Karpas-422 (cell line): ENCODE measurements around the gene OCA2. TPM values are rescaled to one million over a fixed set of nuclear protein-coding genes. Genes with fewer than 3 reads are reported as not detected.

Experiments used
- DNase-seq: peaks from one replicate; pipeline ENCODE4 v3.0.0-alpha.2; 2015
- H2AFZ ChIP-seq: fragments of 200-600 bp; sonication (generic); 2 replicates; pipeline ENCODE4 v1.6.1; 2014; ENCODE audit warnings: antibody characterized with exemption, low read length, mixed read lengths
- H3K27ac ChIP-seq: fragments of 200-600 bp; sonication (generic); 2 replicates; pipeline ENCODE4 v1.5.1; 2014; ENCODE audit warnings: mild to moderate bottlenecking, low read length, moderate library complexity
- H3K27me3 ChIP-seq: fragments of 200-600 bp; sonication (generic); 2 replicates; pipeline ENCODE4 v1.6.1; 2014; ENCODE audit warnings: low read length, mixed read lengths
- H3K36me3 ChIP-seq: fragments of 200-600 bp; sonication (generic); 2 replicates; pipeline ENCODE4 v1.6.1; 2014; ENCODE audit warnings: low read length, mixed read lengths; ENCODE audit not compliant: insufficient read depth
- H3K4me1 ChIP-seq: fragments of 200-600 bp; sonication (generic); 2 replicates; pipeline ENCODE4 v1.6.1; 2014; ENCODE audit warnings: mild to moderate bottlenecking, low read length, mixed read lengths
- H3K4me2 ChIP-seq: fragments of 200-600 bp; sonication (generic); 2 replicates; pipeline ENCODE4 v1.6.1; 2014; ENCODE audit warnings: low read length, low read depth, mild to moderate bottlenecking; ENCODE audit not compliant: poor library complexity, severe bottlenecking
- H3K4me3 ChIP-seq: fragments of 200-600 bp; sonication (generic); 2 replicates; pipeline ENCODE4 v1.5.1; 2014; ENCODE audit warnings: mild to moderate bottlenecking, antibody characterized with exemption, low read length, mixed read lengths
- H3K79me2 ChIP-seq: fragments of 200-600 bp; sonication (generic); 2 replicates; pipeline ENCODE4 v1.6.1; 2014; ENCODE audit warnings: mild to moderate bottlenecking, low read length, mixed read lengths
- H3K9ac ChIP-seq: fragments of 200-600 bp; sonication (generic); 2 replicates; pipeline ENCODE4 v1.6.0; 2014; ENCODE audit warnings: low read length
- H3K9me2 ChIP-seq: fragments of 200-600 bp; sonication (generic), shearing (Covaris generic); replicated peaks from 2 replicates; pipeline ENCODE4 v1.6.0; 2014; ENCODE audit warnings: mild to moderate bottlenecking, low read length, moderate library complexity; ENCODE audit not compliant: insufficient read depth
- H3K9me3 ChIP-seq: fragments of 300-700, 200-600 bp; sonication (generic); 2 replicates; pipeline ENCODE4 v1.6.1; 2014; ENCODE audit warnings: low read length, mixed read lengths
- H4K20me1 ChIP-seq: fragments of 200-600 bp; sonication (generic); 2 replicates; pipeline ENCODE4 v1.6.1; 2014; ENCODE audit warnings: mild to moderate bottlenecking, antibody characterized with exemption, low read length, low read depth; ENCODE audit not compliant: insufficient read depth
- total RNA-seq: library from RNA; depleted of rRNA; stranded (reverse); fragments of >200 nt; shearing (Covaris generic); gene quantifications from 2 replicates; pipeline ENCODE4 v1.2.3, GENCODE V29; 2014; ENCODE audit warnings: low replicate concordance

The OCA2 gene
- total RNA-seq, 1 experiment from 2014 or later, result not detected

- H3K9ac ChIP-seq, result no peak overlapping the region
- no peak for DNase-seq
- no peaks in the 10 kb centered on the region for H3K4me1 ChIP-seq
- H3K27ac ChIP-seq, result no peak overlapping the region
- H4K20me1 ChIP-seq, result no peaks in the 10 kb centered on the region
- no peaks in the 10 kb centered on the region for H3K79me2 ChIP-seq
- H3K4me2 ChIP-seq, result no peak overlapping the region
- no peak overlapping the region for H3K4me3 ChIP-seq
- H3K36me3 ChIP-seq, result no peaks in the 10 kb centered on the region
- H3K27me3 ChIP-seq, result no peaks in the 10 kb centered on the region
- no peaks in the 10 kb centered on the region for H3K9me2 ChIP-seq
- H3K9me3 ChIP-seq, result no peaks in the 10 kb centered on the region
- no peak overlapping the region for H2AFZ ChIP-seq
These were observed 115.6 kb downstream of the OCA2 start for GRCh38 chr15:27983496-27983895.

GRCh38 chr15:27977696-27978095 lies 121.4 kb downstream of the OCA2 start:
- no peaks in the 10 kb centered on the region for H3K9me2 ChIP-seq
- no peak for DNase-seq
- no peak overlapping the region for H2AFZ ChIP-seq
- H3K4me1 ChIP-seq, result no peaks in the 10 kb centered on the region
- H3K27ac ChIP-seq, result no peak overlapping the region
- H3K4me3 ChIP-seq, result no peak overlapping the region
- no peaks in the 10 kb centered on the region for H3K79me2 ChIP-seq
- H4K20me1 ChIP-seq, result no peaks in the 10 kb centered on the region
- H3K9ac ChIP-seq, result no peak overlapping the region
- peaks cover 3% of the 10 kb centered on the region; the same call in 1 of the 2 replicates for H3K9me3 ChIP-seq
- H3K36me3 ChIP-seq, result no peaks in the 10 kb centered on the region
- H3K4me2 ChIP-seq, result no peak overlapping the region
- no peaks in the 10 kb centered on the region for H3K27me3 ChIP-seq

- Histone ChIP-seq H3K4me3 (no peak overlapping the region), H3K36me3 (no peaks in the 10 kb centered on the region), H3K4me2 (no peak overlapping the region), H3K27me3 (no peaks in the 10 kb centered on the region), H4K20me1 (no peaks in the 10 kb centered on the region), H3K27ac (no peak overlapping the region), H3K9me2 (no peaks in the 10 kb centered on the region), H3K79me2 (no peaks in the 10 kb centered on the region), H3K9me3 (peaks cover 8% of the 10 kb centered on the region), H2AFZ (no peak overlapping the region), H3K4me1 (no peaks in the 10 kb centered on the region), H3K9ac (no peak overlapping the region)
- DNase-seq, result no peak
These were observed 125.2 kb downstream of the OCA2 start for GRCh38 chr15:27973886-27974285.

GRCh38 chr15:27970661-27971392 lies 128.3 kb downstream of the OCA2 start:
- H2AFZ ChIP-seq, result no peak overlapping the region

GRCh38 chr15:27967541-27967940 lies 131.6 kb downstream of the OCA2 start:
- Histone ChIP-seq H4K20me1 (no peaks in the 10 kb centered on the region), H3K9me2 (no peaks in the 10 kb centered on the region), H3K79me2 (no peaks in the 10 kb centered on the region), H3K36me3 (no peaks in the 10 kb centered on the region), H3K4me2 (no peak overlapping the region), H3K27me3 (no peaks in the 10 kb centered on the region), H3K27ac (no peak overlapping the region), H3K4me1 (no peaks in the 10 kb centered on the region), H3K9me3 (peaks cover 9% of the 10 kb centered on the region), H3K9ac (no peak overlapping the region), H2AFZ (no peak overlapping the region), H3K4me3 (no peak overlapping the region)
- no peak for DNase-seq

More at GRCh38 chr15:27970661-27971392, 128.3 kb downstream of the OCA2 start:
- H3K36me3 ChIP-seq, result no peaks in the 10 kb centered on the region
- H3K27me3 ChIP-seq, result no peaks in the 10 kb centered on the region
- H4K20me1 ChIP-seq, result no peaks in the 10 kb centered on the region
- H3K4me1 ChIP-seq, result no peaks in the 10 kb centered on the region
- no peaks in the 10 kb centered on the region for H3K9me2 ChIP-seq
- no peak overlapping the region for H3K4me3 ChIP-seq
- no peak overlapping the region for H3K9ac ChIP-seq
- no peak for DNase-seq
- peaks cover 8% of the 10 kb centered on the region for H3K9me3 ChIP-seq
- no peak overlapping the region for H3K4me2 ChIP-seq
- H3K27ac ChIP-seq, result no peak overlapping the region
- no peaks in the 10 kb centered on the region for H3K79me2 ChIP-seq

- no peaks in the 10 kb centered on the region for H3K4me1 ChIP-seq
- DNase-seq, result no peak
- H3K79me2 ChIP-seq, result no peaks in the 10 kb centered on the region
- H3K9me2 ChIP-seq, result no peaks in the 10 kb centered on the region
- no peak overlapping the region for H2AFZ ChIP-seq
- H3K27me3 ChIP-seq, result no peaks in the 10 kb centered on the region
- H3K27ac ChIP-seq, result no peak overlapping the region
- H3K4me3 ChIP-seq, result no peak overlapping the region
- H4K20me1 ChIP-seq, result no peaks in the 10 kb centered on the region
- no peak overlapping the region for H3K4me2 ChIP-seq
- H3K9ac ChIP-seq, result no peak overlapping the region
- H3K36me3 ChIP-seq, result no peaks in the 10 kb centered on the region
- peaks cover 8% of the 10 kb centered on the region for H3K9me3 ChIP-seq
These were observed 133.6 kb downstream of the OCA2 start for GRCh38 chr15:27965546-27965945.

GRCh38 chr15:27961801-27962200 lies 137.3 kb downstream of the OCA2 start:
- no peak for DNase-seq
- Histone ChIP-seq H4K20me1 (no peaks in the 10 kb centered on the region), H3K36me3 (no peaks in the 10 kb centered on the region), H3K9me3 (peaks cover 8% of the 10 kb centered on the region), H3K27ac (no peak overlapping the region), H2AFZ (no peak overlapping the region), H3K27me3 (no peaks in the 10 kb centered on the region), H3K9ac (no peak overlapping the region), H3K79me2 (no peaks in the 10 kb centered on the region), H3K9me2 (no peaks in the 10 kb centered on the region), H3K4me2 (no peak overlapping the region), H3K4me3 (no peak overlapping the region), H3K4me1 (no peaks in the 10 kb centered on the region)

GRCh38 chr15:27958911-27959578 lies 140.1 kb downstream of the OCA2 start:
- H3K4me3 ChIP-seq, result no peak overlapping the region
- no peaks in the 10 kb centered on the region for H3K9me2 ChIP-seq
- H3K4me1 ChIP-seq, result no peaks in the 10 kb centered on the region
- no peak overlapping the region for H3K9ac ChIP-seq
- H3K79me2 ChIP-seq, result no peaks in the 10 kb centered on the region
- H3K27ac ChIP-seq, result no peak overlapping the region
- H4K20me1 ChIP-seq, result no peaks in the 10 kb centered on the region
- H3K9me3 ChIP-seq, result peaks cover 4% of the 10 kb centered on the region
- H3K4me2 ChIP-seq, result no peak overlapping the region
- DNase-seq, result no peak
- H3K27me3 ChIP-seq, result no peaks in the 10 kb centered on the region
- no peaks in the 10 kb centered on the region for H3K36me3 ChIP-seq
- no peak overlapping the region for H2AFZ ChIP-seq
